Lower leg skin (tissue), 3 donors: ENCODE results near the gene EPHA6.

Experiments used
- POLR2A ChIP-seq, 2 donors: fragments of 450-650 bp; IDR thresholded peaks; one replicate each; pipeline ENCODE4 v1.6.1; 2016 to 2017; ENCODE audit warnings: antibody characterized with exemption in 2 of 2, mild to moderate bottlenecking in 1 of 2, moderate library complexity in 1 of 2
- TF ChIP-seq, protein P1 (sequence below), 3 donors: fragments of 450-650 bp; IDR thresholded peaks; one replicate each; pipeline ENCODE4 v1.5.1; 2016; ENCODE audit warnings: antibody characterized with exemption in 3 of 3, mild to moderate bottlenecking in 3 of 3, moderate library complexity in 2 of 3

DNA sequence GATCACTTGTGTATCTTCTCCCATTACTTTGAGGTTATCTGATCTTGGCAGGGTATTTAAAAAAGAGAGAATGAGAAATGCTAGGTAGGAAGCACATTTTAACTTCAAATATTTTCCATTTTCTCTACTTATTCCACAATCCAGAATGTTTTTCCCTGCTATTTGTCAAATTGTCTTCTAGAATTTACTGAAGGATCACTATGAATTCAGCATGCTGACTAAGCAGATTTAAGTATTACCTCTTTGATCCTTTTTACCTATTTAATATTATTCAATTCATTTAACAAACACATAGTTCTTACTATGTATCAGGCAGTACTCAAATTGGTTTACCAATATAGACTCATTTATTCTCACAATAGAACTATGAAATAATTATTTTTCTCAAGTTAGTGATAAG lies 486.7 kb downstream of the EPHA6 start:
- TF ChIP-seq, protein P1, sequence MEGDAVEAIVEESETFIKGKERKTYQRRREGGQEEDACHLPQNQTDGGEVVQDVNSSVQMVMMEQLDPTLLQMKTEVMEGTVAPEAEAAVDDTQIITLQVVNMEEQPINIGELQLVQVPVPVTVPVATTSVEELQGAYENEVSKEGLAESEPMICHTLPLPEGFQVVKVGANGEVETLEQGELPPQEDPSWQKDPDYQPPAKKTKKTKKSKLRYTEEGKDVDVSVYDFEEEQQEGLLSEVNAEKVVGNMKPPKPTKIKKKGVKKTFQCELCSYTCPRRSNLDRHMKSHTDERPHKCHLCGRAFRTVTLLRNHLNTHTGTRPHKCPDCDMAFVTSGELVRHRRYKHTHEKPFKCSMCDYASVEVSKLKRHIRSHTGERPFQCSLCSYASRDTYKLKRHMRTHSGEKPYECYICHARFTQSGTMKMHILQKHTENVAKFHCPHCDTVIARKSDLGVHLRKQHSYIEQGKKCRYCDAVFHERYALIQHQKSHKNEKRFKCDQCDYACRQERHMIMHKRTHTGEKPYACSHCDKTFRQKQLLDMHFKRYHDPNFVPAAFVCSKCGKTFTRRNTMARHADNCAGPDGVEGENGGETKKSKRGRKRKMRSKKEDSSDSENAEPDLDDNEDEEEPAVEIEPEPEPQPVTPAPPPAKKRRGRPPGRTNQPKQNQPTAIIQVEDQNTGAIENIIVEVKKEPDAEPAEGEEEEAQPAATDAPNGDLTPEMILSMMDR (IDR thresholded peaks at IDR 0.05), result no peak
- TF ChIP-seq POLR2A (IDR thresholded peaks at IDR 0.05), result no peak
